Gastroesophageal sphincter (tissue), 3 donors: Measurements from ENCODE around the gene SESTD1.

Experiments
- CTCF ChIP-seq, 4 experiments: fragments of 200-600 bp in 2 of 4; fragments of 450-650 bp in 2 of 4; sonication (generic) in 1 of 4; IDR thresholded peaks; one replicate each; pipeline ENCODE4 v1.5.1; 2017 to 2019; ENCODE audit warnings: antibody characterized with exemption in 4 of 4, mild to moderate bottlenecking in 2 of 4, moderate library complexity in 2 of 4
- POLR2A ChIP-seq, 2 donors: fragments of 450-650 bp; IDR thresholded peaks; one replicate each; pipeline ENCODE4 v1.6.1; 2017; ENCODE audit warnings: antibody characterized with exemption in 2 of 2, mild to moderate bottlenecking in 2 of 2, moderate library complexity in 1 of 2

GRCh38 chr2:179250095-179250494, 14.5 kb downstream of the SESTD1 start:
- no peak for TF ChIP-seq CTCF (IDR thresholded peaks at IDR 0.05)
- TF ChIP-seq POLR2A (IDR thresholded peaks at IDR 0.05) = no peak
